PC-3 (cell line): ENCODE data around the gene GRIN2C.

Experiments used
- EZH2 ChIP-seq: fragments of 300-600 bp; sonication (generic); IDR thresholded peaks from one replicate; pipeline ENCODE4 v1.6.1; 2017; ENCODE audit warnings: antibody characterized with exemption, mild to moderate bottlenecking, low read length; ENCODE audit not compliant: unreplicated experiment
- TF ChIP-seq, protein P1 (sequence below): fragments of 300-600 bp; sonication (generic); conservative IDR thresholded peaks from 2 replicates; pipeline ENCODE4 v1.5.1; 2017; ENCODE audit warnings: antibody characterized with exemption, low read depth, mild to moderate bottlenecking, low read length

DNA sequence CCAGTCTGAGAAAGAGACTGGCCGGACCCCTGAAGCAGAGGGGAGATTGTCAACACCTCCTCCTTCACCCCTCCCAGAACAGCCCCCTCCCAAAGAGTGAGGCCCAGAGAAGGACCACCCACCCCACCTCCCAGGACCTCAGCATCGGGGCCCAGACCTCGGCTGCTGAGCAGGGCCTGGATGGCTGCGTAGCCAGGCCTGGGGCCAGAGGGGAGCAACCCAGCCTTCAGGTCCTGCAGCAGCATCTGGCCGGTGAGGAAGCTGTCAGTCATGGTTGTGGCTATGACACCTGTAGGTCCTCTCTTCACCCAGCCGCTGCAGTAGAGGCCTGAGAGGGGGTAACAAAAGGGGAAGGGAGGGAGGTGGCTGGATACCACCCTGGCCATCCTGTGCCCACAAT, 3.2 kb upstream of the GRIN2C start:
- TF ChIP-seq EZH2 = no peak
- TF ChIP-seq, protein P1, sequence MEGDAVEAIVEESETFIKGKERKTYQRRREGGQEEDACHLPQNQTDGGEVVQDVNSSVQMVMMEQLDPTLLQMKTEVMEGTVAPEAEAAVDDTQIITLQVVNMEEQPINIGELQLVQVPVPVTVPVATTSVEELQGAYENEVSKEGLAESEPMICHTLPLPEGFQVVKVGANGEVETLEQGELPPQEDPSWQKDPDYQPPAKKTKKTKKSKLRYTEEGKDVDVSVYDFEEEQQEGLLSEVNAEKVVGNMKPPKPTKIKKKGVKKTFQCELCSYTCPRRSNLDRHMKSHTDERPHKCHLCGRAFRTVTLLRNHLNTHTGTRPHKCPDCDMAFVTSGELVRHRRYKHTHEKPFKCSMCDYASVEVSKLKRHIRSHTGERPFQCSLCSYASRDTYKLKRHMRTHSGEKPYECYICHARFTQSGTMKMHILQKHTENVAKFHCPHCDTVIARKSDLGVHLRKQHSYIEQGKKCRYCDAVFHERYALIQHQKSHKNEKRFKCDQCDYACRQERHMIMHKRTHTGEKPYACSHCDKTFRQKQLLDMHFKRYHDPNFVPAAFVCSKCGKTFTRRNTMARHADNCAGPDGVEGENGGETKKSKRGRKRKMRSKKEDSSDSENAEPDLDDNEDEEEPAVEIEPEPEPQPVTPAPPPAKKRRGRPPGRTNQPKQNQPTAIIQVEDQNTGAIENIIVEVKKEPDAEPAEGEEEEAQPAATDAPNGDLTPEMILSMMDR = no peak
